HG03159 (cell line): Measurements from ENCODE around the gene GNB1.

Experiments
- ATAC-seq: cut with Tn5 transposase; IDR thresholded peaks from one replicate; pipeline ENCODE4 v1.9.1; 2021; ENCODE audit warnings: mild to moderate bottlenecking, moderate library complexity; ENCODE audit not compliant: unreplicated experiment

Gene GNB1

DNA sequence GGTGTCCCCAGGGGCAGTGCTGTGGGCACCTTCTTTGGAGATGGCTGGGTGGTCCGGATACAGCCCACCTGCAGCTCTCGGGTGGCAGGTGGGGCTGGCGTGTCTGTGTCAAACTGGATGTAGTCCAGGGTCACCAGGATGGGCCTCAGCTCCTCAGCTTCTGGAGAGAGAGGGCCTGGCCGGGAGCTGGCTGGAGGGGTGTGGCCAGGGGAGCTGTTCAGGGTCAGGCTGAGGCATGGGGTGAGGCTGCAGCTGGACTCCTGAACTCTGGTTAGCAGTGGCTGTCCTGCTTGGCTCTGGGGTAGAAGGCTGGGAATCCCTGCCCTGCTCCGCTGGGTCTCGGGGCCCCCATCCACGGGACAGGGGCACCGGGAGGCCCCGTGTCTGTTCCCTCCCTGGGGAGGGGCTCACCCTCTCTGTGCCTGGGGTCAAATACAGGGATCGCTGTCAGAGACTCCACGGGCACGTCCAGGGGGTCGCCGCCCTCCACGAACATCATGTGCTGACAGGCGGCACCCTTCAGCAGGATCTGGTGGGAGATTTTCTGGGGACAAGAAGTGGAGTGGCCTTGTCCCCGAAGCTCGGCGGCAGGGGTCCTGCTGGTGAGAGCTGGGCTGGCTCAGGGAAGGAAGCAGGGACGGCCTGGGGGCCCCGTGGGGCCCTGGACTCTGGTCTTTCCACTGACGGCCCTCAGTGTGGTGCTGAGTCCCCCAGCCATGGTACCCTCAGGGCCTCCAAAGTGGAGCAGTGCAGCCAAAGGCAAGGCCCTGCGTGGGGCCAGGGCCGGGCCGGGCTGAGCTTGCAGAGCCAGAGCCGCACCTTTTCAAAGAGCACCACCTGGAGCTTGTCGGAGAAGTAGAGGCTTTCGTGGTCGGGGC is 32.3 kb upstream of the GNB1 start:
- no peak for ATAC-seq

DNA sequence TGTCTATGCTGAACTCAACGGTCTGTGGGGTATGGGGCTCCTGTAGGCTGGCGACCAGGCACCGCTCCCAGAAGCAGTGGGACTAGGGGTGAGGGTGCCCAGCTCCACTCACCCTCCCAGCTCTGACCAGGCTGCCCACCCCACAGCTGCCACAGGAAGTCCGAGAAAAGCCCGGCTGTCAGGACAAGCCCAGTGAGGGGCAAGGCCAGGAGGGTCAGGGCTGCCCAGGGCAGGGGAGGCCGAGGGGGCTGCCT is 31.7 kb upstream of the GNB1 start:
- ATAC-seq, result no peak

DNA sequence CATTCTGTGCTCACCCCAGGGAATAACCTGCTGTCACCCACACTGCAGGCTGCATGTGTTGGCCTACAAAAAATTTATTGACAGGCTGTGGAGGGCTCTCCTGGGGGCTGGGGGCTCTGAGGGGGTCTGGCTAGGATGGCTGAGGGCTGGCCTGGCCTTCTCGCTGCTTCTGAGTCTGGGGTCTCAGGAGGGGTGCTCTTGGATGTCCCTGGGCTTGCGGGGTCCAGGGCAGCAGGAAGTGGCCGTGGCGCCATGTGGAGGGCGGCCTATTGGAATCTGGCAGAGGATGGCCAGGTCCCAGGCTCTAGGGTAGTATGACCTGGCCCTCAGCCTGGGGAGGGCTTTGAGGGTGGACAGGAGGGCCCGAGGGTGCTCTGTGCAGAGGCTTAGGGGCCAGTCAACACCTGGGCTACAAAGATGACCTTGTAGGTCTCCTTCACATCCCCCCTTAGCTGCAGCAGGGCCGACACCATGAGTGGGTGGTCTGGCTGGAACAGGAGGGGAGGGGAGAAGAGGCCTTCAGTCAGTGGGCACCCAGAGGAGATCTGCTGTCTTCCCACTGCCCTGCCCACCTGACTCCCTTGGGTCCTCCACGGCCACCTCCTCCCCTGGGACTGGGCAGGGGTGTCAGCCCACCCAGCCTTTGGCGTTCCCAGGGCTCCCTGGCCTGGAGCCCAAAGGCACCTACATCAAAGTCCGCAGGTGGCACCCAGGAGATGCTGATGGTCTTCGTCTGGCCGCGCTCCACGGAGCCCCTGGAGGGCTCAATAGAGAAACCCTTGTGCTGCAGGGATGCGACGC is 31.2 kb upstream of the GNB1 start:
- no peak for ATAC-seq

DNA sequence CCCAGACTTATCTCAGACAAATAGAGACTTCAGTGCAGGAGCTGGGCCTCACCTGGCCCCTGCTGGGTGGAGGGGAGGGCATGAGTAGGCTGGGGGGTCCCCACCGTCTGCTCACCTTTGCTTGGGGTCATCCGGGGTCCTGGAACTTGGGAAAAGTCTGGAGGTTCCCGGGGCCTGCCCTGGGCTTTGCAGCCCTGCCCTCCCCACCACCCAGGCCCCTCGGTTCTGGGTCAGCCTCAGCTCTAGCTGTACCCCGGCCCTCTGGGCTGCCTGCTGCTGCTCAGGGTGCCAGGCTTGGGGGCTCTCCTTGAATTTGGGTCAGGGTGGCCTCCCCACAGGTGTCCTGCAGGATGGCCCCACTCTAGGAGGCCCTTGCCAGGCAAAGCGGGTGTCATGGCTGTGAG is 30.6 kb upstream of the GNB1 start:
- no peak for ATAC-seq

DNA sequence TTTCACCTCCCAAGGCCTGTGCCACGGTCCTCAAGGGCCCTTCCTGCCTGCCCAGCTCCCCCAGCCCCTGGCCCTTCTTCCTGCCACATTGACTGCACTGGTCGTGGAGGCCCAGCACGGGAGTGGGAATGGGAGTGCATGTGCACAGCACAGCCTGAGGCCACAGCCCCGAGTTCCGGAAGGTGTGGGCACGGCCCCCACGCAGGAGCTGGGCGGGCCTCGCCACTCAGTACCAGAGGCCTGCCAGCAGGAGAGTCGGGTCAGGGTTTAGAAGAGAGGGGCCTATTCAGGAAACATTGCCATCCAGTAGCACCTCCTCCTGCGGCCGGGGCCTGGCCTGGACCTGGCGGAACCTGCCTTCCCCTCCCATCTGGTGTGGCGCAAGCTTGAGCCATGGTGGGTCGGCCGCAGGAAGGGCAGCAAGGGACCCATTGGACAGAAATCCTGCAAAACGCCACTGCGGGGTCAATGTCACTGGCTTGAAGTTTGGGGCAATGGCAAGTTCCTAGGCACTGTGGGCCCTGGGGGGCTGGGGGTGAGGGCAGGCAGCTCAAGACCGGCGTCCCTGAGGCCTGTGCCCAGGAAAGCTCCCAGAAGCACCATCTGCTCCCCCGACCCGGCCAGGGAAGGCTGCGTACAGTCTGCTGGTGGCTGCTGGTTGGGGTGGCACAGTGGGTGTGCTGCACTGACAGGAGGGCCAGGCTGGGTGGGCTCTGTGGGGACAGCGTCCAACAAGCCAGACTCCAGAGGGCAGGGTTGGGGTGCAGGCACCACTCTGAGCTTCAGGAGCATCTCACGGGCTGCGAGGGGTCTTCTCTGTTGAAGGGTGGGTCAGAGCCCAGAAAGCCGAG is 29.9 kb upstream of the GNB1 start:
- no peak for ATAC-seq

DNA sequence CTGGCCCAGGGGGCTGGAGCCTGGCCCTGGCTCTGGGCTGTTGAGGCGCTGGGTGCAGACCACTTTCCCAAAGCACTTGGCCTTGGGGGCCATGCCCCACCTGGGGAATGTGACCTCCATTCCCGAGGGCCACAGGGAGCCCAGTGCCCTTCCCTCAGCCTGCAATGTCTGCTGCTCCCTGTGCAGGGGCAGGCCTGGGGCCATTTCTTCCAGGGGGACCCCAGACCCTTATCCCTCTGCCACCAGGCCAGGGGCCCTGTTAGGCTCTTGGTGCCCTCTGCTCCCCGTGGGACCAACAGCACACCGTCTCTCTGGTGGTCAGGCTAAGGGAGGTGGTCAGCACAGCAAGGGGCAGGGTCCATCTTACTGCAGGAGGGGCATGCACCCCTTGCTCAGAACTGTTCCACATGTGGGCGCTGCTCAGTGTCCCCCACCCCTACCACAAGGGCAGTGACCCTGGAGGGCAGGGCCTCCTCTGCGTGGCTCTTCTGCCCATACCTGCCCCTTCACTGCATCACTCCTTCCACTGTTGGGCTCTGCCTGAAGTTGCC is 29.2 kb upstream of the GNB1 start:
- ATAC-seq, result no peak

DNA sequence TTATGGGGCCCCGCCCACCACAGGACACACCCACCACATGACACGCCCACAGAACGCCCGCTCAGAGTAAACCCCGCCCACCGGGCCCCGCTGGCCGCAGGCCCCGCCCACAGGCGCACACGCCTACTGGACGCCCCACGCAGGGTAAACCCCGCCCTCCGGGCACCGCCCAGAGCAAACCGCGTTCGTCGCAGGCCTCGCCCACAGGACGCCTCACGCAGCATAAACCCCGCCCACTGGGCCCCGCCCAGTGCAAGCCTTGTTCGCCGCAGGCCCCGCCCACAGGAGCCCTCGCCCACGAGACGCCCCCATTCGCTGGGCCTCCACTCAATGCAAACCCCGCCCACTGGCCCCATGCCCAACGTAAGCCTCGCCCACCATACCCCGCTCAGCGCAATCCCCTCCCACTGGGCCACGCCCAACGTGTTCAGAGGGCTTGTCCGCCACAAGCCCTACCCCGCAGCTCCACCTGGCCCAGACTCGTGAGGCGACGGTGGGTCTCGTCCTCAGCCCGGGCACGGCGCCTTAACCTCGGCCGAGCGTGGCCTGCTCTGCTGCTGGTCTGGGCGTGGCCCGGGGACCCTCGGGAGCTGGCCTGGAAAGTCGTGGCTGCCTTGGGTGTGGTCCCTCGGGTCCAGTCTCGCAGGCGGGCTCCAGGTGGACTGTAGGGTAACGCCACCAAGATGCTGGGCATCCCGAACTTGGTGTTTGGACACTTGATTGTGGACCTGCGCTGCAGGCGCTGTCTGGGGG is 28.6 kb upstream of the GNB1 start:
- peak; percentile 76 for ATAC-seq

DNA sequence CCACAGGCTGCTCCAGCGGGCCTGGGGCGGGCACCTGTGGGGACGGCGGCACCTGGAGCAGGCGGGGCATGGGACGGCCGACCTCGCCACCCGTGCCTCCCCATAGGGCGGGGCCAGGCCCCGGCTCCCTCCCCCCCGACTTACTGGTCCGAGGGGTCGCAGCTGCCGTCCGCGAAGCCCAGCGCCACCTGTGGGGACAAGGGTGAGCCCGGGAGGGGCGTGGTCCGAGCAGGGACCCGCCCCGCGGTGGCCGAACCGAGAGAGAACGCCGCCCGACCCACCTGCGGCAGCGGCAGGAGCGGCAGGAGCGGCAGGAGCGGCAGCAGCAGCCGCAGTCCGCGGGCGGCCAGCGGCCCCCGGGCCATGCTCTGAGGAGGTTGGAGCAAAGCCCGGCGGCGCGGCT is 28.0 kb upstream of the GNB1 start, which contains the start of gene TMEM52:
Gene TMEM52, minus strand, starts transcription at position 379 of the 403 bp plus-strand sequence. Its CDS starts 14 bp downstream, at position 365.
- ATAC-seq, result peak; percentile 27

DNA sequence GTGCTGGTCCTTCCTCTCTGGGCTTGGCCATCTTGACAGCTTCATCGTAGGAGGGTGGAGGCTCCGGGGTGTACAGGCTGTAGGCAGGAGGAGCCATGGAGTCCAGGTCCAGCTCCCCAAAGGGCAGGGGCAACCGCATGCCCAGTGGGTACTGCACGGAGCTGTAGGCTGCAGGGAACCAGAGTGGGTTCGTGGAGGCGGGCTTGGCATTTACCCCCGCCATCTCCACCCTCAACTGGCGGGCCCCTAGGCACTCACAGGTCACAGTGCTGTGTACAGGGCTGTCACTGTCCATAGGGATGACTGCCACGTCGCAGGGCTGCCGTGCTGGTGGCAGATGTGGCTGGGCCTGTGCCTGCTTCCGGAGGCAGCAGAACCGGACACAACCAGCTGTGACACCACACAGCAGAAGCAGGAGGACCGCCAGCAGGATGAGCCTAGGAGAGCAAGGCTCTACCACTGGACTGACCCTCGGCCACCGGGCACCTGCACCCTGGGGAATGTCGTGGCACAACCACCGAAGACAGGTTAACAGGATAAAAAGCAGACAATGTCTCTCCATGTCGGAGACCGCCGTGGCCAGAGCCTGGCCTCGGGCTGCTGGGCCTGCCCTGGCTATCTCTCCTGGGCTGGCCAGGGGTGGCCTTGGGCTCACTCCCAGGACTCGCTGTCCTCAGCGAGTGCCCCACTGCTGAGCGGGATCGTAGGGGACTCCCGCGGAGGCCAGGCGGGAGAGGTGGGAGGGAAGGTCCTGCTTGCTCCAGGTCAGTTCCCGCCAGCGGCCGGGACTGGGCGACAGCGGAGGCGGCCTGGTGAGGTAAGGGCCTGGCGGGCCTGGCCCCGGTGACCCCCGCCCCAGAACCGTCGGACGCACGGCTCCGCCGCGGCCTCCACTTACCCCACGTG is 27.4 kb upstream of the GNB1 start:
- ATAC-seq, result no peak

DNA sequence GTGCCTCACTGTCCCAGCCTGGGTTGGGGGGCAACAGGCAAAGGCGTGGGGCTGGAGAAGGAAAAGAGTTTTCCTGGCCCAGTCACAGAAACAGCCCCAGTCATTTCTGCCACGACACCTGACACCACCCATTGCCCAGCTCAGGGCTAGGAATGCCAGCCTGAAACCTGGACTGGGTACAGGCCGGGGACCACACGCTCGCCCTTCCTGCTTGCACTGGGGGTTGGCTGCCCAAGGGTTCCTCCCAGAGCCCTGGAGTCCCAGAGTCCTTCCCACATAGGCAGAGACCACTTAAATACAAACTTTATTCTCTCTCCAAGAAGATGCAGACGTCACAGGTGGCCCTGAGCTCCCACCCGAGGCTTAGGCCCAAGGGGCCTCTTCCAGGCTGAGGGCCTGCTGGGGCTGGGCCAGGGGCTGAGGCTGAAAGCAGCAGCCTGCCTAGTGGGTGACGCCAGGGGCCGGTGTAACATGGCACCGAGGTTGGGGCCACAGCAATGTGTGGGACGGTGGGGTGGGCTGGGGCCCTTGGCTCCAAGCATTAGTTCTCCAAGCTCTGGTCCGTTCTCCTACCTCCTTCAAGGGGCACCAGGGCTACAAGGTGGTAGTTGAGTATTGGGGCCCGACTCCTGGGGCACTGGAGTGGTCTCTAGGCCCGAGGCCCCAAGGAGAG is 26.6 kb upstream of the GNB1 start:
- no peak for ATAC-seq

DNA sequence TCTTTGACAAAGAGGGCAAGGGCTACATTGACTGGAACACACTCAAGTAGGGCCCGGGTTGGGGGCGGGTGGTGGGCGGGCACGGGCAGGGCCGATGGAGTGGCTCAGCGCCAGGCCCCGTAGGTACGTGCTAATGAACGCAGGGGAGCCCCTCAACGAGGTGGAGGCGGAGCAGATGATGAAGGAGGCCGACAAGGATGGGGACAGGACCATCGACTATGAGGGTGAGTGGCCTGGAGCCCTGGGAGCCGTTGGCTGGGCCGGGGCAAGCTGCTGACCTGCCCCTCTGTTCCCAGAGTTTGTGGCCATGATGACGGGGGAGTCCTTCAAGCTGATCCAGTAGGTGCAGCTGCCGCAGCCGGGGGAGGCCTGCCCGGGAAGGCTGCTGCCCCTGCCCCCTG is 26.0 kb upstream of the GNB1 start:
- no peak for ATAC-seq

DNA sequence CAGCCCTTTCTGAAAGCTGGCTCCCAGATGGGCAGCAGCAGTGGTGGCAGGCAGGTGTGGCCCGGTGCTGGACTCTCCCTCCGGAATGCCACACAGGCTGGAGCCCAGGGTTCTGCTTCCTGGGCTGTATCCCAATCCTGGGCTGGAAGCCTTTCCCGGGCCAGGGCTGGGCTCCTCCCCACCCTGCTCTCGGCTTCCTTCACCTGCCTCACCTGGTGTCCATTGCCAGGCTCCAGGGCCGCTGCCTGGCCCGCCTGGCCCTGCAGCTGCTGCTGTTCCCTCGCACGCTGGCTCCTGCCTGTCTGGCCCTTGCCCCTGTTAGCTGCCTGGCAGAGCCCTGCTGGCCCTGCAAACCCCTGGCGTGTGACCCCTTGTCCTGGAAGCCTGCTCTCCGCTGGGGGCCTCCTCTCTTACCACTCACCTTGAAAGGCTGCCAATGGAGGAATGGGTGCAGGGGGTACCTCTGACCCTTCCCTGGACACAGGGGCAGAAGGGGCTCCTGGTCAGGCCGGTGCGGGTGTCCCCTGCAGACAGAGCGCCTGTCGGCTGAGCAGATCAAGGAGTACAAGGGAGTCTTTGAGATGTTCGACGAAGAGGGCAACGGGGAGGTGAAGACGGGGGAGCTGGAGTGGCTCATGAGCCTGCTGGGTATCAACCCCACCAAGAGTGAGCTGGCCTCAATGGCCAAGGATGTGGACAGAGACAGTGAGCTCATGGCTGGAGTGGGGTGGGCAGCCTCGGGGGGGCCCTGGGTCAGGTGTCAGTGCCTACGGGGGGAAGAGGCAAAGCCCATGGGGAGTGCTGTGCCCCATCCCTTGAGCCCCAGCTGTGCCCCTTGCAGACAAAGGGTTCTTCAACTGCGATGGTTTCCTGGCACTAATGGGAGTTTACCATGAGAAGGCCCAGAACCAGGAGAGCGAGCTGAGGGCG is 25.3 kb upstream of the GNB1 start:
- no peak for ATAC-seq

DNA sequence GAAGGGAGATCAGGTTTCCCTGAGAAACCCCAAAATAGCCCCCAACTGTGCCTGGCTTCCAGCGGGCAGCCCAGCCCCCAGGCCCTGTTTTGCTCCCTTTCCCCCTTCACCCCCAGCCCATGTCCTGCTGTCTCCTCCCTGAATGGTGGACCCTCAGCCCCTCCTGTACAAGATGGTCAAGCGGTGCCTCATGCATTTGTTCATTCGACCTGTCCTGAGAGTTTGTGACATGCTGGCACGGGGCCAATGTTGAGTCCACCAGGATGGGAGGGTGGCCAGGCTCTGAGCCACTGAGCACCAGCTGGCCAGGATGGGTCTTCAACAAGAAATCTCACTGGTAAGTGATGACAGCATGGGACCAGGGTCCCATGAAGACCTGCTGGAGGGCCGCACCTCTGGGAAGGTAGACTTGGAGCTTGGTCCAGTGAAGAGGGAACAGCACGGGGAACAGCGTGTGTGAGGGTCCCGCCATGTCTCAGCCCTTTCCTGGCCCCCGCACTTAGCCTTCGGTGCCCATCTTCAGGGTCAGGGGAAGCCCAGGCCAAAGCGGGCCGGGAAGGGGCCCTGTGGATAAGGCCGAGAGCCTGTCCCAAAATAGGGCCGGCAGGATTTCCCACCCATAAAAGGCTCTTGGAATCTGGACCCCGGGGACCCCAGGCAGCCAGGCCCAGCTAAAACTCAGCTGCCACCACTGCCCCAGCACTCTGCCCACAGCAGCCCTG is 24.2 kb upstream of the GNB1 start, which contains the start of gene CALML6:
Gene CALML6, plus strand, starts transcription at position 290 of the 722 bp plus-strand sequence. Its CDS starts 21 bp downstream, at position 311.
- ATAC-seq, result no peak

DNA sequence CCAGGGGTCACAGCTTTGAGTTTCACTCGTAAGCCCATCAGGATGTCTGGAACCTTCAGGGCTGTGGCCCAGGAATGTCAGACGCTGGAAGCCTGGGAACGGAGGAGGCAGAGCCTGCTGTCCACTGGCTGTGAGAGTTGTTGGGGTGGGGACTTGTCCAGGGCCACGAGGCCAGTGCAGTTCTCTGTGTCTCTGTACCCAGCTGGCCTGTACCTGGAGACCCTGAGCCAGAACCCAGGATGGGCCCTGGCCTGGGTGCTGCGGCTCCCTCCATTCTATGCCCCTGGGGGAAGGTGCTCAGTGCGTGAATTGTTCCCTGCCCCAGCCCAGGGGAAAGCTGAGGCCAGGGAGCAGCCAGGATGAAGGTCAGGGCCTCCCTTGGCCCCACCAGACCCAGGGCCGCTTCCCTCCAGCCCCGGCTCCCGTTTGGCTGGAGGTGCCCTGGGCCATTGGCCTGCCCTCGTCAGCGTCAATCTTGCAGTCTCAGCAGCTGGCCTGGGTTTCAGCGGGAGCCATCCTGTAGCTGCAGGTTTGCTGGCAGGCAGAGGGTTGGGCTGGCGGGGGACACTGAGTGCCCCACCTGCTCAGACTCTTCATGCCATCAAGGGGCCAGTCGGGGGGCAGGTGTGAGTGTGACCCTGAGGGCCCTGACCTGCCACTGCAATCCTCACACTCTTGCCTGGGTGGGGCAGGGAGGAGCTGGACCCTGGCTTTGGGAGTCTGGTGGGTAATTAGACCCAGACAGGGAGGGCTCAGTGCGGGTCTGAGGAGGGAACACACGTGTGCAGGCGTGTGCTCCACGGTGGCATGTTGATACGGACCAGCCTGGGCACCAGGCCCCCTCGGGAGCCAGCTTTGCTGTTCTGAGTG is 23.4 kb upstream of the GNB1 start:
- no peak for ATAC-seq

DNA sequence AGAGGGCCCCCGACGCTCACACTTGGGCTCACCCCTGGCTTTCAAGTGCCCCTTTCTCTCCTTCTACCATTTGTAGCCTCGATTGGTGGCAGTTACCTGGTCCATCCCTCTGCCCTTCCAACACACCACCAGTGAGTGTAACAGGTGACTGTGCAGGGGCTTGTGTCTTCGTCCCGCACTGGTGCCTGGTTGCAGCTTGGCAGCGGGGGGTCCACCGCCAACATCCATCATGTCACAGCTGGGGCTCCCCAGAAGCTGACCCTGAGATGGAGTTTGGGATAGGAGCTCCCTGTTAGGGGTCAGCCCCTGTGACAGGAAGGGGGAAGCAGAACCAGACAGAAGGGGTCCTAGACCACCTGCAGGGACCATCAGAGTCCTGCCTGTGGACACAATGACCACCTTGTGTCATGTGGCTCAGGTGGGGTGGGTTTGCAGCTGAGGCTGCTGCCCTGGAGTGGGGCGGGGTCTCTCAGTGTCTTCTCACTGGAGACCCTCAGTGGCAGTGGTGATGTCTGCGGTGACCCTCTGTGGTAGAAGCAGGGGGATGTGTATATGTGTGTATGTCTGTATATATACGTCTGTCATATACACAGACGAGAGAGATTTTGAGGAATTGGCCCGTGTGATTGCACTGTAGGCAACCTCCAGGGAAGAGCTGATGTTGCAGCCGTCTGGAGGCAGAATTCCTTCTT is 20.6 kb upstream of the GNB1 start:
- ATAC-seq, result no peak
